Activated CD4-positive, alpha-beta T cell treated with anti-CD3 and anti-CD28 coated beads, Interleukin-2, Interleukin-4, amounts not matched to agents 100 ng/mL and 50 ng/mL, durations not matched to agents 16 hours and 8 hours (primary cell): ENCODE results near the gene CD151.

ENCODE experiments used
- DNase-seq: peaks from one replicate; pipeline ENCODE4 v3.0.0-alpha.2; 2020; ENCODE audit warnings: low spot score

Gene CD151

DNA sequence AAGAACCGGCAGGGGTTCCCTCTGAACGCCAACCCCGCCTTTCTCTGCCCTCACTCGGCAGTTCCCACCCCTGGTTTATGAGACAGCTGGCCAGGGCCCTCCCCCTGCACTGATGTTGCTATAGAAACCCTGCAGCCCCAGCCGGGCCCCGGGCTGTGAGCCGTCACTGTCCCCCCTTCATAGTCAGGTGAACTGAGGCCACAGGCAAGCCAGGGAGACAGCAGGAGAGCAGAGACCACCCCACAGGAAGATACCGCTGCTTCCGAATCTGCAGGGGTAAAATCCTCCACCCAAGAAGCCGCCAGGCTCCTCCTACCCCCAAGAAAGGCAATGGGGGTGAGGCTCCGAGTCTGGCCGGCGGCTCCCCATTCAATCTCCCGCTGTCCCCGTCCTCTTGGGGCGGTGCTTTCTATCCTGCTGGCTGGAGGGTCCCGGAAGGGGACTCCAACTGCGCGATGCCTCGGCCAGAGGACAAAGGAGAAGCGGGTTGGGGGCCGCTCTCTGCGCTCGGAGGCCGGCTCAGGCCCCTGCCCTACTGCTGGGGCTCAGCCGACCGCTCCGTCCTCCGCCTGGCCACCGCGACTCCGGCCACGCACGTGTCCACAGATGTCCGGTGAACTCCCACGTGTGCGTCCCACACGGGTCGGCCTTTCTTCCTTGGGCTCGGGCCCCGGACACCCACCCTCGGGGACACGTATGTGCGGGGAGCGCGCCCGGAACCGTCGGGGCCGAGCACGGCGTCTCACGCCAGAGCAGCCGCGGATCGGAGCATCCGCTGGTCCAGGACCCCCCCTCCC is 35.3 kb upstream of the CD151 start:
- DNase-seq: peak; percentile 75

DNA sequence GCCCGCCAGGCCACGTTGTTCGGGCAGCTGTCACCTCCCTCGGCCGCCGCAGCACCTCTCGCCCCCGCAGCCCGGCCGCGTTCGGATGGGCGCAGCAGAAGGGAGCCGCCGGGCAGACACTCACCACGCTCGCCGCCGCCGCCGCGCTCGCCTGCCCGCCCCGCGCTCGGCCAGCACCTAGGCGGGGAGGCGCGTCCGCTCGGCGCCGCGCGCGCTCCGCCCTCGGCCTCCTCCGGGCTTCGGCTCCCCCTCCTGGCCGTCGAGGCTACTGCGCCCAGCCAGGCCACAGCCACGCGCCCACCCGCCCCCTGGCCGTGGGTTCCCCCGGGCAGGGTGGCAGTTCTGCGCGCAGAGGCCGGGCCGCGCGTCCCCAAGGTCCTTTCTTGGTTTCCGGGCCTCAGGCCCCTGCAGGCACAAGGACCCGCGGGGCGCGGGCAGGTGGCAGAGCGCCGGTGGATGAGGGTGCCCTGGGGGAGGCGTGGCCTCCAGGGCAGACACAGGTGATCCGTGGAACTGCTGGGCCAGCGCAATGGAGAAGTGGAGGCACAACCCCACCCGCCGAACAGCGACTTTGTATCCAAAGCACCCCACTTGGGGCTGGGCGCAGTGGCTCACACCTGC is 34.5 kb upstream of the CD151 start, which contains the start of gene SLC25A22:
TSS of gene SLC25A22 (minus strand) at position 189 of the 621 bp plus-strand sequence. CDS start 3,275 bp downstream, outside the sequence.
- peak; percentile 83 for DNase-seq

DNA sequence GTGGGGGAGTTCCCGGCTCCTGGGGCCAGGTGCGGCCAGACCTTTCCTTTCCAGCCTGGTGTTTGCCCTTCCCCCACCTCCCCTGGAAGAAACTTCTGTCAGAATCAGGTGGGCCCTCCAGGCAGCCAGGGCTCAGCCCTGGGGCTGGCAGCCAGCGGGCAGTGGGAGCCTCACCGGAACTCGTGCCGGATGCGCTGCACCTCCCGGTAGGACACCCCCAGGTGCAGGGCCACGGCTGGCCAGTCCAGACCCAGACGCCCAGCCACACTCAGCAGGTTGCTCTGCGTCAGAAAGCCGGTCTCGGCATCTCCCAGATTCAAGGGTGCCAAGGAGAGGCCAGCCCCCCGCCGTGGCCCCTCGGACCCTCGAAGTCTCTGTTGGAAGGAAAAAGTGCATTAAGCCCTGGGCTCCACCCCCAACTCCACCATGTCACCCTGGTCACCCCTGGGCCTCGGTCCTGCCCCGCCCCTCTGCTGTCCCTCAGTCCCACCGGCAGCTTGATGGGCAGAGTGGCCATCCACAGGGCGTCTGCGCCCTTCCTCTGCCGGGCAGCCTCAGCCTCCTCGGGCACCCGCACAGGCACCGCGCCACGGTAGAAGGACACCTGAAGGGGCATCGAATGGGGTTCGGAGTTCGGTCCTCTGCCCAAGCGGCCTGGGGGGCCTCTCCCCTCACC is 33.0 kb upstream of the CD151 start:
- no peak for DNase-seq

DNA sequence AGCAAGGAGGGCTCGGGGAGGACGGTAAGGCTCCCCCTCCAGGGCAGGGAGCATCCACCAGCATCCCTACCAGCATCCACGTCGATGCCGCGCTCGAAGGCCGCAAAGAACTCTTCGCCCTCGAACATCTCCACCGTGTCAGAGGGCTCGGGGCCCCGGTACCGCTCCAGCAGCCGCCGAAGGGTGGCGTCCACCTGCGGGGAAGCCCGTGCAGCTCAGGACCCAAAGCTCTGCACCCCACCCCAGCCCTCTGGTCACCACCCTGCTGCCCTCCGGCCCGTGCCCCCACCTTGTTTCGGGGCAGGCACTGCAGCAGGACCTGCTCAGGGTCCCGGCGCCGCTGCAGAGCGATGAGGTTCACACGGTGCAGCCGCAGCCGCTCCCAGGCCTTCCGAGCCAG is 32.3 kb upstream of the CD151 start:
- no peak for DNase-seq

DNA sequence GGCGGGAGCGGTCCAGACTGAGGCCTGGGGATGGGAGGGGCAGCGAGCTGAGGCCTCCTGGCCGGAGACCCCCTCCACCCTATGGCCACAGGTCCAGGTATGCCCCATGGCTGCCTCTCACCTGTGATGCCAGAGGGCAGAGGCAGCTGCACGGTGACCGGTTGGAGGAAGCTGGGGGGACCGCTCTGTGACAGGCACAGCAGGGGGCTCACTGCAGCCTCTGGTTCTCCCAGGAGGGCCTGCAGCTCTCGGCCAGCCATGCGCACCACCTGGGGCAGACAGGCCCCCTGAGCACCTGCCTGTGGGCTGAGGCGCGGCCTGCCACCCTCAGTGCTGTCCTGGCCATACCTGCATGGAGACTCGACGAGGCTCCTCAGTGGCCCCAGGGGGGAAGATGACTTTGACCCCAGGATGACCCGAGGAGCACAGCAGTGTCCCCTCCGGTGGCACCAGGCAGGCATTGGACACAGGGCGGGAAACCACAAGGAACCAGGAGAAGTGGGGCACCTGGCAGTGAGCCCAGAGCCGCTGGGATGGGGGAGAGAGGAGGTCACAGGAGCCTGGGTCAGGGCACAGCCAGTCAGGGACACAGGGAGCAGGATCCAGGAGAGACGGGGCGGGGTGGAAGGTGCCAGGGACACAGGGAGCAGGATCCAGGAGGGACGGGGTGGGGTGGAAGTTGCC is 31.5 kb upstream of the CD151 start:
- DNase-seq: no peak

DNA sequence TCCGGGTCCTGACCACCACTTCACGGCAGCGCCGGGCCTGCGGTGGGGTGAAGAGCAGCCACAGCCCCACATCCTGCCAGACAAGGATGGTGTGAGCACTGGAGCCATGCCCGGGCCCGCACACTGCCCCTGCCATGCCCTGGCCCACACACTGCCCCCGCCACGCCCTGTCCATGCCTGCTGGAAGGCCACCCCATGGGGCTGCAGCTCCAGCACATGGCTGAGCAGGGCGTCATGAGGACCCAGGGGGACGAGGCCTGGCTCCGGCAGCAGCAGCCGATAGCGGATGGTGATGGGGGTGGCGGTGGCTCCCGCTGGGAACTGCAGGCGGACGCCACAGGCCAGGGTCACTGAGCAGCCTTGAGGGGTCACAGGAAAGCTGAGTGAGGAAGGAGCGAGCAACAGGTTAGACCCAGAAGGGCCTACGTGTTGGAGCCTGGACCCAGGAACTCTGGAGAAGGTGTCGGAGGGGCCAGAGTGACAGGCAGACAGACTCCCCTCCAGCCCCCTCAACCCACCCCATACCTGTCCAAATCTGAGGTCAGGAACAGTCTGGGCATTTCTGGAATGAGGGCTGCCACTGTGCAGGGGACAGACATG is 30.6 kb upstream of the CD151 start:
- no peak for DNase-seq

DNA sequence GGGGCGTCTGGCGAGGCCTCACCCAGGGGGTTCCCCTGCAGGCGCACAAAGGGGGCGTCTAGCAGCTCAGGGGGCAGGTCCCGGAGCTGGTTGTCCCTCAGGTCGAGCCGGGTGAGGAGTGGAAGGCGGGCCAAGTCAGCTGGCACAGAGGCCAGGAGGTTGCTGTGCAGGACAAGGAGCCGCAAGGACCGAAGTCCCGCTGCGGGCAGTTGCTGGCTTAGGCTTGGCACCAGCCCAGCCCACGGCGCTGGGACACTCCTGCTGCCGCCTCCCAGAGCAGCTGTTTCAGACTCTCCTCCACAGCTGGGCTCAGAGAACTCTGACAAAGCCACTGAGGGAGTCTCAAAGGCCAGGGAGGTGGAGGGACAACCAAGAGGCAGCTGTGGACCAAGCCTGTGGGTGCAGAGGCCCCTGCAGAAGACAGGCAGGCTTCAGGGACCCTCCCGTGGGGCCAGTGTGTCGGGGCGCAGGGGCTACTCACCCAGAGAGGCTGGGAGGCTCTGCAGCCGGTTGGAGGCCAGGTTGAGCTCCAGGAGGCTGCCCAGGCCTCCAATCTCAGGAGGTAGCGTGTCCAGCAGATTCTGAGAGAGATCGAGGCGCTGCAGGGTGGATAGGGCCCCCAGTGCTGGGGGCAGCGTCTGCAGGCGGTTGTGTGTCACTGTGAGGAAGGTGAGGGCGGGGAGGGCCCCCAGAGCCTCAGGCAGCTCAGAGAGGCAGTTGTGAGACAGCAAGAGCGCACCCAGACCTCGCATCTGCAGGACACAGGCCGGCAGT is 29.9 kb upstream of the CD151 start:
- DNase-seq: no peak

DNA sequence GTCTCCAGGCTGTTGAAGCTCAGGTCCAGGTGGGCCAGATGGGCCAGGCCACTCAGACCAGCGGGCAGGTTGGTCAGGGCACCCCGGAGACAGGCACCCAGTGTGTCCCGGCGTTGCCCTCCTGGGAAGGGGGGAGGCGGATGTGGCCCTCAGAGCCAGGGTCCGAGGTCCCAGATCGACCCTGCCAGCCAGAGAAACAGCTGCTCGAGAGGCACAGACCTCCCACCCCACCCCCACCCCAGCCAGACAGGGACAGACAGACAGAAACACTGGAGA is 29.3 kb upstream of the CD151 start:
- no peak for DNase-seq

DNA sequence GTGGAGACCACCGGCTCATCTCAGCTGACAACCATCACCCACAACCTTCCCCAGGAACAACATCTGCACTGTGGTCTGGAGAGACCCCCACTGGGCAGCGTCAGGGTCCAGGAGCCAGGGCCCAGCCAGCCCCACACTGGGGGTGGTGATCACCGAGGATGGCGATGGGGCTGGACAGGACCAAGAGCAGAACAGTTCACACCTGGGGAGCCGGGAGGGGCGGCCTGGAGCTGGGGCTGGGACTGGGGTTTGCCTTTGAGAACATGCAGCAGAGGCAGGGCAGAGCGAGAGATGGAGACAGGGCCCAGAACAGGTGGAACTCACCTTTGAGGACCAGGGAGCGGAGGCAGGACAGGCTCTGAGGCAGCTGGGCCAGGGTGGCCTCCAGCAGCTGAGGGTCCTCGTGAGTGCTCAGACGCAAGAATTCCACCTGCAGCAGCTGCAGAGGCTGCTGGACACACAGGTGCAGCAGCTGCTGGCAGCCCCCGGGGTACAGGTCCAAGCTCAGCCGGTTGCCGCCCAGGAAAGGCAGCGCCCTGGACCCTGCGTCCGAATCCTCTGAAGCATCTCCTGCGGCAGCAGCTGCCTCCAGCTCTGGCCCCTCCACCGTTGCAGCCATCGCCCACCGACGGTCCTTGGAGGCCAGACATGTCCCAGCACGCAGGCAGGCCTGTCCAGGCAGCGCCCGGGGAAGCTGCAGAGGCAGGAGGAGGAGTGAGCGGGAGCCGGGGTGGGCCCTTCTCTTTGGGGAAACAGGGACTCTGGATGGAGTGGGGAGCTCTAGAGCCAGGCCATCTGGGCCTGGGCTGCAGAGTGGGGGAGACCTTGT is 28.8 kb upstream of the CD151 start:
- DNase-seq: no peak

DNA sequence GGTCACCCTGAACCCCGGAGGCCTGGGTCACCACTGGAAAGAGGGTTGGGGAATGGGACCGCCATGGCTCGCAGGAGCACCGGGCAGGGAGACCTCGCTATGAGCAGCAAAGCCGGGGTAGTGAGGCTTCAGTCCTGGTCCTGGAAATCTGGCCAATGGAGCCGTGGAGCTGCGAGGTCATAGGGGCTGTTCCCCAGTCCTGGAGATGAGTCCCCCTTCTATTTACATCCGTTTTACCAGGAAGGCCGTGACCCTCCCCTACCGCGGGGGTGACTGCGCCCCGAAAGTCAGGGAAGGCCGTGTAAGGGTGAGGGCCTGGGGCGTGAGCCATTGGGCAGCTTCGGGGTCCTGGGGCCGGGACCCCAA is 28.2 kb upstream of the CD151 start:
- DNase-seq: no peak

DNA sequence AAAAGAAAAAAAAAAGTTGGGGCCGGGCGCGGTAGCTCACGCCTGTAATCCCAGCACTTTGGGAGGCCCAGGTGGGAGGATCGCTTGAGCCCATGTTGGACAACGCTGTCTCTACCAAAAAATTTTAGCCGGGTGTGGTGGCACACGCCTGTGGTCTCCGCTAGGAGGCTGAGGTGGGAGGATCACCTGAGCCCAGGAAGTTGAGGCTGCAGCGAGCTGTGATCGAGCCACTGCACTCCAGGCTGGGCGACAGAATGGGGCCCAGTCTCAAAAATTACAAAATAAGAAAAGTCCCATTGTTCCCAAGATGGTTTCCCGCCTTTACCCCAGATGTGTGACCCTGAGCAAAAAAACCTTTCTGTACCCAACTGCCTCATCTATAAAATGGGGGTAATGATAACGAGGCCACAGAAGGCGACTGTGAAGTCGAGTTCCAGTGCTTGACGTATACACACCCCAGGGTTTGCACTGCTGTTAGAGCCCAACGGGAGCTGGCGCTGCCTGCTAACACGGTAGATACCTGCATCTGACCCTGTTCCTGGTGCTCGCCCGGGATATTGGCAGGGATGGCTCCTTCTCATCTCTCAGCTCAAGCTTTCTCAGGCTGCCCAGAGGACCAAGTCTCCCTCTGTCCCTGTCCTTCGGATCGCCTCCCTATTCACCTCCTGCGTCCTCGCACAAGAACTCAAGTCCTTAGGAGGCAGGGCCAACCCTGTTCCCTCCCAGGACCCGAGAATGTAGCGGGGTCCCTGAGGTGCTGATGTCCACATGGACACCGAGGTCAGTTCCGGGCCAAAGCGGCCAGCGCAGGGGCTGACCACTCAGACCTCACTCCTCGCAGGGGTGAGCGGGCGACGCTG is 24.1 kb upstream of the CD151 start:
- peak; percentile 69 for DNase-seq

DNA sequence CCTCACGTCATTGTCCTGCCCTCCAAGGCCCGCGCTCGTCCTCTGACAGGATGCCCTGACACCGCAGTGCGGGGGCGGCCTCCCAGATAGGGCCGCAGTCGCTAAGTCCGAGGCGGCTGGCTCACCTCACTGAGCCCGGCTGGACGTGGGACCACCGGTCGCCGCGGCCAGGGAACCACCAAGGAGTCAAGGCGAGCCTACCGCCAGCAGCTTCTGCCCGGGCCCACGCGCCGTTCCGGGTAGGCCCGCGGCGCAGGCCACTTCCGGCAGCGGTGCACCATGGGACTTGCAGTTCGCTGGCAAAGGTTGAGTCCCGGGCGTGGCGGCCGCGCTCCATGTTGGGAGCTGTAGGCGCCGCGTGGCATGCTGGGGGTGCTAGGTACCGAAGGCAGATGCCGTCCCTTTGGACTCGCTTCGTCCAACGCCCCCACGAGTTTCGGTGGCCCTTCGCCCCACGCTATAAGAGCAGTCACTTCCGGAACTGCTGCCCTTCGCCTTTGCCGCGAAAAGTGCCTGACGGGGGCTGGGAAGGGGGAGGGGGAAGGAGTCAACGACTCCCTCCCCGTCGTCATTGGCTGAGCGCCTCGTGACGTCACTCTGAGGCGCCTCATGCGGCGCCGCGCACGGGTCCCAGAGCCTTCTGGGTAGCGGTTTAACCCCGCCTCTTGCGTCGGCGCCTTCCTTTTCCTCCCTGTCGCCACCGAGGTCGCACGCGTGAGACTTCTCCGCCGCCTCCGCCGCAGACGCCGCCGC is 23.3 kb upstream of the CD151 start, which contains the start of gene RPLP2:
TSS of gene RPLP2 (plus strand) at position 681 of the 753 bp plus-strand sequence. CDS start 268 bp downstream, outside the sequence.
- DNase-seq: peak; percentile 98

DNA sequence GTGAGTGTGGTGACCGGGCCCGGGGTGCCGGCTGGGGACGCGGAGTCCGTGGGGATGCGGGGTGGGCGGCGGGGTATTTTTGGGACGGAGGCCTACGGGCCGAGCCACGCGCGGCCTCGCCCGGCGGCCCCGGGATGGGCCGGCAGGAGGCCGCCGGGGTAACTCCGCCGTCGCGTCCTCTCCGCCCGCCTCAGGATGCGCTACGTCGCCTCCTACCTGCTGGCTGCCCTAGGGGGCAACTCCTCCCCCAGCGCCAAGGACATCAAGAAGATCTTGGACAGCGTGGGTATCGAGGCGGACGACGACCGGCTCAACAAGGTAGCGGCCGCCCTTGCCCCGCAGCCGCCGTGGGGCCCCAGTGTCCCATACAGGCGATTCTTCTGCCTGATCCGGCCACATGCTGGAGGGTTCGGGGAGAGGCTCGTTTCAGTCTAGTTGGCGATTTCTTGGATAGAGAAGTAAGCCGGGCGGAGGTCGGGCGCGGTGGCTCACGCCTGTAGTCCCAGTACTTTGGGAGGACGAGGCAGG is 22.6 kb upstream of the CD151 start:
- no peak for DNase-seq

DNA sequence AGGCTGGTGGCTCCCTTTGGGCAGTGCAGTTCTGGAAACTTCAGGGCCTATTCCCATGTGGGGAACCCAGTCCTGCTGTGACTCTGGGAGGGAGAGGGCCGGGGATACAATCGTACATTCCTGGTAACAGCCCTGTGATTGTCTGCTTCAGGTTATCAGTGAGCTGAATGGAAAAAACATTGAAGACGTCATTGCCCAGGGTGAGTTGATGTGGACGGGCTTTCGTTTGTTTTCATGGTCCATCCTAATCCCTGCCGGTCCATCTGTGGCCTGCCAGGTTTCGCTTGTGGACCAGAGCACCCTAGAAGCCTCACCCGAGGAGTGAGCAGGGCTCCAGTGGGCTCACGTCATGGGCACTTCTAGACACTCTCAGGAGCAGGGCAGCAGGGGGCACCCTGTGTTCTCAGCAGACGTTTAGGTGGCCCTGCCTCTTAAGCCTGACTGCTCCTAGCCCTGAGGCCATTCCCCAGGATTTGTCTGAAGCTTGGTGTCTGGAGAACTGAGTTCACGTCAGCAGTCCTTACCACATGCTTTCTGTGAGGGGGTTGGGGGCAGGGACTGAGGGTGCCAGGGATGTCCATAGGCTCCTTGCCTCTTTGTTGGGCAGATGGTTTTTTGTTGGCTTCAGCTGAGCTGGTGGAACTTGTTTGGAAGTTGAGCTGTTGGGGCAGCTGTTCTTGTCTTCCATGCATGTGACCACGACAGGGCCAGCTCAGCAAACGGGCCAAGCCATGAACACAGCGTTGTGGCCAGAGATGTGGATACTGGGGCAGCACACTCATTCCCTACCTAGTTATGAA is 21.1 kb upstream of the CD151 start:
- DNase-seq: no peak

DNA sequence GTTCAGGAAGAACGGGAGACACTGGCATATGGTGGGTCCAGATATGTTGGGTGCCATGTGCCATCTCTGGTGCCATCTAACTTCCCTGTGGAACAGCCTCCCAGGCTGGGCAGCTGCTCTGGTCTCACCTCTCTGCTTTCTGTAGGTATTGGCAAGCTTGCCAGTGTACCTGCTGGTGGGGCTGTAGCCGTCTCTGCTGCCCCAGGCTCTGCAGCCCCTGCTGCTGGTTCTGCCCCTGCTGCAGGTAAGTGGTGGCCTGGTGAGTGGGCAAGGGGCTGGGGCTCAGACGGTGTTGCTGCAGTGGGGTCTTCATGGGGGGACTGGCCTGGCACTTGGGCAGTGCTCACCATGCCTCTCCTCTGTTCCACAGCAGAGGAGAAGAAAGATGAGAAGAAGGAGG is 20.4 kb upstream of the CD151 start:
- no peak for DNase-seq

DNA sequence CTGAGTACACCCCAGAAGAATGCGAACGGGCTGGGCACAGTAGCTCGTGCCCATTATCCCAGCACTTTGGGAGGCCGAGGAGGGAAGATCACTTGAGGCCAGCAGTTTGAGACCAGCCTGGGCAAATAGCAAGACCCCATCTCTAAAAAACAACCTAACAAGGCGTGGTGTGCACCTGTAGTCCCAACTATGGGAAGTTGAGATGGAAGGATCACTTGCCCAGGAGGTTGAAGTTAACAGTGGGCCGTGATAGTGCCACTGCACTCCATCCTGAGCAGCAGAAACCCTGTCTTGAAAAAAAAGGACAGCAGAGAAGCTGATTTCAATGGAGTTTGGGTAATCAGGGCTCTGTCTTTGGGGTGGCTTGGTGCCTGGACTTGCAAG is 19.7 kb upstream of the CD151 start:
- no peak for DNase-seq

DNA sequence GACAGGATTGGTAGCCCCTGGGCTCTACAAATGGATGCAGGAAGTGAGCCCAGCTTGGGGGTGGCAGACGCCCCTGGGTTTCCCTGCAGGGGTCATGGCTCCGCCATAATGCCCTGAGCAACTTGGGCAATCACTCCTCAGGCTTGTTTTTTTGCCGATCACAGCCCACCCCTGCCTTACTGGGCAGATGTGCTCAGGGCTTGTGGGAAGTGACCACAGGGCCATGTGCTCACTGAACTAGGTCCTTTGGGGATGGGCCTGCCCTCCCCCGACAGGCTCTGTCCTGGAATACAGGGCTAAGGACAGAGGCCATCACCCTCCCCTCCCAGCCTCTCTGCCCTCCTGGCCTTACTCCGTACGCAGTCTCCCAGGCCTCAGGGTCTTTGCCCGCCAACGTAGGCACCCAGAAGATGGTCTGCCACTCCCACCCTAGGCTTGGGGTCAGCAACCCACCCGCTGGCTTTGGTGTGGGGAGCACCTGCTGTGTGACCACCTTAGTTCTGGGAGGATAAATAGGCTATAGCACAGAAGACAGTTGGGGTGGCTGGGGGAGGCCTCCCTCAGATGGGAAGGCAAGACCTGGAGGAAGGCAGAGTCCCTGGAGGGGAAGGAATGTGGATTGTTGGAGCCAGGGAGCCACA is 19.2 kb upstream of the CD151 start:
- DNase-seq: no peak
